ENCODE data around the gene TULP4. TPM values are rescaled to one million over a fixed set of nuclear protein-coding genes. Genes with fewer than 3 reads are reported as not detected.
"Not testable (repeated sequence)": the region's sequence is repeated elsewhere in the genome, so short reads cannot be mapped to it uniquely, and the experiment has no call there.

Gene TULP4
- total RNA-seq, 1 donor: 105 TPM

DNA sequence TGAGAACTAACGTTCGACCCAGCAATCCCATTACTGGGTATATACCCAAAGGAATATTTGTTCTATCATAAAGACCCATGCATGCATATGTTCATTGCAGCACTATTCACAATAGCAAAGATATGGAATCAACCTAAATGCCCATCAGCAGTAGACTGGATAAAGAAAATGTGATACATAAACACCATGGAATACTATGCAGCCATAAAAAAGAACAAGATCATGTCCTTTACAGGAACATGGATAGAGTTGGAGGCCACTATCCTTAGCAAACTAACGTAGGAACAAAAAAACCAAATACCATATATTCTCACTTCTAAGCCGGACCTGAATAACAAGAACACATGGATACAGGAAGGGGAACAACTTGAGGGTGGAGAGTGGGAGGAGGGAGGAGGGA is 165.5 kb downstream of the TULP4 start:
- not testable (repeated sequence) for H3K27me3 ChIP-seq (ENCODE audit: insufficient read depth, low read length); H3K4me1 ChIP-seq (ENCODE audit: insufficient read depth, low read length); H3K9me3 ChIP-seq (ENCODE audit: low read depth, low read length); H3K4me3 ChIP-seq (ENCODE audit: low read length)

DNA sequence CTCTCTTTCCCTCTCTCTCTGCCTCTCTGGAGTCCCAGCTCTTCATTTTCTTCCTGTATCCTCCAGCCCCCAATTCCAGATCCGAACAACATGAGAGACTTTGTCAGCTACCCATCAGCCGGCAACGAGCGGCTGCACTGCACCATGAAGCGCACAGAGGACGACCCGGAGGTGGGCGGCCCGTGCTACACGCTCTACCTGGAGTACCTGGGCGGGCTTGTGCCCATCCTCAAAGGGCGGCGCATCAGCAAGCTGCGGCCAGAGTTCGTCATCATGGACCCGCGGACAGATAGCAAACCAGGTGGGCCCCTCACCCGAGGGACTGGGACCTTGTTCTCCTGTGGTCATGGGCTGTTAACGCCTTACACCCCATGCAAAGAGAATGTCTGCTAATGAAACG is 168.7 kb downstream of the TULP4 start:
- no peaks in the 10 kb centered on the region for H3K4me1 ChIP-seq (ENCODE audit: insufficient read depth, low read length)

DNA sequence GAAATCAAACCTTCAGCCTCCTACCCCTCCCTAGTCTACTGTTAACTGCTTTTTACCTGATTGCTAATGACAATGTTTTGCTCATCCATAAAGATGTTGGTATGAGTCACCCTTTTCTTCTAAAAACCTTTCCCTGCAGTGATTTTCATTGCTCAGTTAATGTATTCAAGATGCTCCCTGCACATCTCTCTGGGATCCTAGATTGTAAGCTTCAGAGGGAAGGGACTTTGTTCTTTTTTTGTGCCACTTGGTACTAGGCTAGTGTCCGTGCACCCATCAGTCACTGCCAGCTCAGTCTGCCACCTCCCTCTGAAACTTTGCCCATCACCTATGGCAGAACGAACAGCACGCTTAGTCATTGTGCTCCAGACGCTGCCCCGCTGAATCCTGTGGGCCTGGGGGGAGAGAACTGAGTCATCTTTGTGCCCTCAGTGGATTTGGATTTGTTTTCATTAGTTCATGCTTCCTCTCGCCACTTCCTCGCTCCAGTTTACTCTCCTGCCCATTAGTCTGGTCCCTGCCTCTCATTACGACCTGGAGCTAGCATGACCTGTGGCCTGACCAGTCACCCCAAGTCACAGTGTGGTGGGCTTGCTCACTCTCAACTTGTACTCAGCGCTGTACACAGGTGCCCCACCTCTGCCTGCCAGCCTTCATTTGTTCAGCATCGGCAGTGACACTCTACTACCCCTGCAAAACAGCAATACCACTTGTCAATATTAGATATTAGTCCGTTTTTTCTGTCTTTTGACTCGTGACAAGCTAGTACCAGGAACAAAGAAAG is 169.6 kb downstream of the TULP4 start:
- H3K27me3 ChIP-seq (ENCODE audit: insufficient read depth, low read length): no peaks in the 10 kb centered on the region
- no peak overlapping the region for H3K4me3 ChIP-seq (ENCODE audit: low read length)
- H3K4me1 ChIP-seq (ENCODE audit: insufficient read depth, low read length): no peaks in the 10 kb centered on the region
- no peaks in the 10 kb centered on the region for H3K9me3 ChIP-seq (ENCODE audit: low read depth, low read length)

More for the DNA sequence above, 168.7 kb downstream of the TULP4 start:
- H3K9me3 ChIP-seq (ENCODE audit: low read depth, low read length): no peaks in the 10 kb centered on the region
- no peaks in the 10 kb centered on the region for H3K27me3 ChIP-seq (ENCODE audit: insufficient read depth, low read length)
- no peak overlapping the region for H3K4me3 ChIP-seq (ENCODE audit: low read length)

DNA sequence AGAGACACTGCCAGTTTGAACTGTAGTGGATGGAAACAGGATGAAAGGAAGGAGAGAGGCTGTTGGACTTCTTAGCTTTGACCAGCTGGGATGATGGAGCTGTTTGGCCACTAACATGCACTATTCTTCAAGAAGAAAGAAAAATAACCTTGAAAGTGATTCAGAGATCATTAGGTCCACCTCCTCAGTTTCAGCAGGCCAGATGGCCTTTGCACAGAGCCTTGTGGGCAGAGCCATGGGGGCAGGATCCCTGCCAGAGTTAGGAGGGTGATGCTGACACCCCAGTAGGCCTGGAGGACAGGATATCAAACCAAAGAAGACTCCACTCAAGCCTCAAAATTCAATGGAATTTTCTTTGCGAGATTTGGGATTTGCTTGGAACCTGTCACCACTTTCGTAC is 173.2 kb downstream of the TULP4 start:
- no peaks in the 10 kb centered on the region for H3K27me3 ChIP-seq (ENCODE audit: insufficient read depth, low read length)
- H3K9me3 ChIP-seq (ENCODE audit: low read depth, low read length): no peaks in the 10 kb centered on the region
- H3K4me1 ChIP-seq (ENCODE audit: insufficient read depth, low read length): no peaks in the 10 kb centered on the region
- H3K4me3 ChIP-seq (ENCODE audit: low read length): no peak overlapping the region

DNA sequence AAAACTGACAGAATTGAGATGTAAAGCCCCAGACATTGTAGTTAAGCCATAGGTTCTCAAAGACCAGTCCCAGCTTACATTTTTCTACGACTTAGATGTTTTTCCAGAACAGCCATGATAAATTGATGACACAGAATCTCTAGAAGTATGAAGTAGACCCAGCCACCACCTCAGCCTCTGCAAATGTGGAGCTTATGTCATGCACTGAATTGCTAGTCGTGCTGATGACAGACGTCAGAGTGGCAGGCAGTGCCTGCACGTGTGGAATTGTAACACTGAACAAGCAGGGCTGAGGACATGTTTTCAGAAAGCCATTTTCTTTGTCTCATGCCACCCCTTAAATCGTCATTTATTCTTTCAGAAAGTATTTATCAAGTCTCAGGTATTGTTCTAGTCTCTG is 175.2 kb downstream of the TULP4 start:
- H3K9me3 ChIP-seq (ENCODE audit: low read depth, low read length): no peaks in the 10 kb centered on the region
- H3K4me3 ChIP-seq (ENCODE audit: low read length): no peak overlapping the region
- no peaks in the 10 kb centered on the region for H3K4me1 ChIP-seq (ENCODE audit: insufficient read depth, low read length)
- H3K27me3 ChIP-seq (ENCODE audit: insufficient read depth, low read length): no peaks in the 10 kb centered on the region

DNA sequence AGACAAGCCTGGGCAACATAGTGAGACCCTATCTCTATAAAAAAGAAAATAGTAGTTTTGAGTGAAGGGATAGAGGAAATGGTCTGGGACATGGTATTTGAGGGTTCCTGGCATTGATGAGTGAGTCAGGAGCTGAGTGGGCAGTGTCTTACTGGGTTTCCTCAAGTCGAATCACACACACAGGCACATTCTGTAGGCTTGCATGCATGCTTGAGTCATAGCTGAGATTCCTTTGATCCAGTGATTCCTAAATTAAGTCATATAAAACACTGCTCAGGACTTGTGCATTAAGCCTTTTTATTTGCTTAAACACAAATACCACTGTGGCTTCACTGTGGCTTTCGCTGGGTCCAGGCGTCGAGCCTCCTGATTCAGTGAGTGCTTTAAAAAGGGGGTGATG is 175.8 kb downstream of the TULP4 start:
- Histone ChIP-seq H3K9me3 (ENCODE audit: low read depth, low read length) (no peaks in the 10 kb centered on the region), H3K27me3 (ENCODE audit: insufficient read depth, low read length) (no peaks in the 10 kb centered on the region), H3K4me1 (ENCODE audit: insufficient read depth, low read length) (no peaks in the 10 kb centered on the region), H3K4me3 (ENCODE audit: low read length) (no peak overlapping the region)

DNA sequence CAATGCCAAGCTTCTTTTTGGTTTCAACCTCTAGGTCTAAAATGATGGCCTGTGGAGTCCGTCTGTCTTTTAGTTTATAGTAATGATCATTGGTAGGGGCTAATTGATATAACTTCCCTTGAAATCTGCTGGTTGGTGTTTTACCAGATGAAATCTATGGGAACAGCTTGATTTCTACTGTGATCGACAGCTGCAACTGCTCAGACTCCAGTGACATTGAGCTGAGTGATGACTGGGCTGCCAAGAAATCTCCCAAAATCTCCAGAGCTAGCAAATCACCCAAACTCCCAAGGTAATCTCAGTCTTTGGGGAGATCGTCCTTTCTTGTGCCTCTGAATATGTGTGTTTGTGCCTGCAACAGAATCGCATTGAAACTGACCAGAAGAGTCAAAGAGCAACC is 177.2 kb downstream of the TULP4 start:
- H3K9me3 ChIP-seq (ENCODE audit: low read depth, low read length): no peaks in the 10 kb centered on the region
- no peaks in the 10 kb centered on the region for H3K27me3 ChIP-seq (ENCODE audit: insufficient read depth, low read length)

DNA sequence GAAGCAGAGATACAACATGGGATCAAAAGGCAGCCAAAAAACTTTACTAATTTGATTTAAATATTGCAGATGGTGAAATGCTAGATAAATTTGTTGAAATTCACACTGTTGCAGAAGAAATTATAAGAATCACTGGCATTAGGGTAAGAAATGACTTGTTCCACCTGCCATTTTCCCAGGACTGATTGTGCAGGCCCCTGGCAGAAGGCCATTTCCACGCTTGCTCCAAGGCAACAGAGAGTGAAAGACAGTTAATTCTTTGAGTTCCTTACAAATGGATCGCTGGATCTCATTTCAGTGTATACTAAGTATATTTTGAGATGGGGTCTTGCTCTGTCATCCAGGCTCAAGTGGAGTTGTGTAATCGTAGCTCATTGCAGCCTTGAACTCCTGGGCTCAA is 180.6 kb downstream of the TULP4 start:
- no peaks in the 10 kb centered on the region for H3K4me1 ChIP-seq (ENCODE audit: insufficient read depth, low read length)
- H3K4me3 ChIP-seq (ENCODE audit: low read length): no peak overlapping the region
- H3K27me3 ChIP-seq (ENCODE audit: insufficient read depth, low read length): no peaks in the 10 kb centered on the region
- no peaks in the 10 kb centered on the region for H3K9me3 ChIP-seq (ENCODE audit: low read depth, low read length)

More for the DNA sequence above, 177.2 kb downstream of the TULP4 start:
- no peaks in the 10 kb centered on the region for H3K4me1 ChIP-seq (ENCODE audit: insufficient read depth, low read length)
- H3K4me3 ChIP-seq (ENCODE audit: low read length): no peak overlapping the region

DNA sequence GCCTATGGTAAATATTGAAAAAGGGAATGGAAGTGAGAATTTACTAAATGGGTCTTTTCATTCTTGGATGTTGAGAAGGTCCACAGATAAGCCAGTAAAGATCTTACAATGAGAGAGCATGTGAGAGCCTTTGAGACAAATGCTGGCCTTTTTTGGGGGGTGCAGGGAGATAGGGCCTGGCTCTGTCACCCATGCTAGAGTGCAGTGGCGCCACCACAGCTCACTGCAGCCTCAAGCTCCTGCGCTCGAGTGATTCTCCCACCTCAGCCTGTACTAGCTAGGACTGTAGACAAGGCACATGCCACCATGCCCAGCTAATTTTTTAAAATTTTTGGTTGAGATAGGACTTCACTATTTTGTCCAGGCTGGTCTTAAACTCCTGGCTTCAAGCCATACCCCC is 184.4 kb downstream of the TULP4 start:
- no peaks in the 10 kb centered on the region for H3K9me3 ChIP-seq (ENCODE audit: low read depth, low read length)
- H3K27me3 ChIP-seq (ENCODE audit: insufficient read depth, low read length): no peaks in the 10 kb centered on the region
- no peak overlapping the region for H3K4me3 ChIP-seq (ENCODE audit: low read length)
- H3K4me1 ChIP-seq (ENCODE audit: insufficient read depth, low read length): no peaks in the 10 kb centered on the region

DNA sequence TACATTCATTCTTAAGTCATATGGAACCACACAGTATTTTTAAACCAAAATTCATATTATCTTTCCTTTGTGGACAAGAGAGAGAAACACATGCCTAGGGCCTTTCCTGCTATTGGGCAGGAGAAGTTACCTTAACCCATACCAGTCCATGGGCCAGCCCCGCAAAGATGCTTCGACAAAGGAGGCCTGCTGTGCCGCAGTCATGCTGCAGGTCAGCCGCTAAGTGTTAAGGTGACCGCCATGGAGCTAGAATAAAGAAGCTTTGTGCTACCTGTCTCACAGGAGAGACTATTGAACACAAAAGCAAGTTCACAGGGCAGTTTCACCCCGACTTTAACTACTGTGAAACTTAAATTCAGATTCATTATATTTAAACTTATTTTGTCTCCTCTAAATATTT is 185.4 kb downstream of the TULP4 start:
- H3K4me1 ChIP-seq (ENCODE audit: insufficient read depth, low read length): no peaks in the 10 kb centered on the region
- H3K9me3 ChIP-seq (ENCODE audit: low read depth, low read length): no peaks in the 10 kb centered on the region
- no peak overlapping the region for H3K4me3 ChIP-seq (ENCODE audit: low read length)
- no peaks in the 10 kb centered on the region for H3K27me3 ChIP-seq (ENCODE audit: insufficient read depth, low read length)

DNA sequence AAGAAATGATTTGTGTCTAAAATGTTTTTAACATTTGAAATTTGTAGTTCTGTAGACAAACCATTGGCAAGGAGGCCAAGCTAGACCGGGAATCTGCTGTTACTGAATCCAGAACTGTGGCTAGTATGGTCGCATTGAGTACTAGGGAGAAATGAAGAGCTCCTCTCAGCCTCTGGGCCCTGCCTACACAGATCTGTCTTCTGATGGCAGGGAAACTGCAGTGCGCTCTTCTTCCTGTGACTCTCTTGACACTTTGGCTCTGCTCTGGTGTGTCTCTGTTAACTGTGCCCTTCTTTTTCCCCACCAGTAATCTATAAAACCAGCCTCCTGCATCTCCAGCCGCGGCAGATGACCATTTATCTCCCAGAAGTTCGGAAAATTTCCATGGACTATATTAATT is 186.1 kb downstream of the TULP4 start:
- H3K9me3 ChIP-seq (ENCODE audit: low read depth, low read length): no peaks in the 10 kb centered on the region
- no peaks in the 10 kb centered on the region for H3K27me3 ChIP-seq (ENCODE audit: insufficient read depth, low read length)
- no peaks in the 10 kb centered on the region for H3K4me1 ChIP-seq (ENCODE audit: insufficient read depth, low read length)
- no peak overlapping the region for H3K4me3 ChIP-seq (ENCODE audit: low read length)

DNA sequence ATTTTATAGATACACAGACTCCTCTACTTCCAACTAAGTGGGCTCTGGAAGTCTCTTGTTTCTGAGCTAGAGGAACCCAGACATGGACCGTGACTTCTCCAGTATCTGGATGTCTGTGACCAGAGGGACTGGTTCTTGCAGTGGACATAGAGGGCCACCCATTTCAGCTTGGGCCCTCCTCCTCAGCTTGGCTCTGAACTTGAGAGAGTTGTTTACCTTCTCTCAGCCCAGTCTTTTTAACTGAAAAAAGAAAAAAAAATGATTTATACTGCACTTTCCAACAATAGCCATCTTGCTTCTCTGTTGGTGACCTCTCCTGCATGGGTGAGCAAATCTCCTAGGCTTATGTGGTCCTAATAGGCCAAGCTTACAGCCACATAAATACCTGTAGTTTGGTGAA is 187.3 kb downstream of the TULP4 start:
- H3K27me3 ChIP-seq (ENCODE audit: insufficient read depth, low read length): no peaks in the 10 kb centered on the region
- H3K4me1 ChIP-seq (ENCODE audit: insufficient read depth, low read length): no peaks in the 10 kb centered on the region
- no peaks in the 10 kb centered on the region for H3K9me3 ChIP-seq (ENCODE audit: low read depth, low read length)
- H3K4me3 ChIP-seq (ENCODE audit: low read length): no peak overlapping the region

DNA sequence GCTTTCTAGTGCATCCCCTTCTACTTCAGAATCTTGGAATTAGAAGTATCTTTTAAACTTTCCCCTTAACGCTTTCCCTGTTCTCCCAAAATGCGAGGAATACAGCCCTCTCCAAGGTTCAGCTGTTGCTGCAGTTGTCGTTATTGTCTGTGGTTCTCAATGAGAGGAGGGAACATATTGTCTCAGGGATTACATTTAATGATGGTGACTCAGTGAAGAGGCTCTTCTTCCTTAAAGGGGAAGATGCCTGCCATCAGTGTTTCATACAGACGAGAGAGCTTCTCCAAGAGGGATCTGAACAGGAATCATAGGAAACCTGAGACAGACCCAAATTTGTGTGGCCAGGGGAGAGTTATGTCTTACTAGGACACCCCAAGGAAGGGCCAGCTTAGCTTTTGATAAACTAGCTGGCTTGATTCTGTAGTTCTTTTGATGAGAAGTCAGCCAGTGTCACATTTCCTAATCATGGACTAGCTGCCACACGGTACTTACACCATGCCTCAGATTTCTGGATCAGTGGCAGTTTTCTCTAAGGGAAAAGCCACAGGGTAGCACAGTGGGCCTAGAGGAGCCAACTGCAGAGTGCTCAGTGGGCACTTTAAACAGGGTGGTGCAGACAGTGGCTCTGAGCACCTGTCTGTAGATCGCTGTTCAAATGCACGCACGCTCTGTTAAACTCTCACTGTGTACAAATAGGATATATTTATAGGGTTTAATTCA is 187.9 kb downstream of the TULP4 start:
- Histone ChIP-seq H3K9me3 (ENCODE audit: low read depth, low read length) (no peaks in the 10 kb centered on the region), H3K4me1 (ENCODE audit: insufficient read depth, low read length) (no peaks in the 10 kb centered on the region), H3K4me3 (ENCODE audit: low read length) (no peak overlapping the region), H3K27me3 (ENCODE audit: insufficient read depth, low read length) (no peaks in the 10 kb centered on the region)

DNA sequence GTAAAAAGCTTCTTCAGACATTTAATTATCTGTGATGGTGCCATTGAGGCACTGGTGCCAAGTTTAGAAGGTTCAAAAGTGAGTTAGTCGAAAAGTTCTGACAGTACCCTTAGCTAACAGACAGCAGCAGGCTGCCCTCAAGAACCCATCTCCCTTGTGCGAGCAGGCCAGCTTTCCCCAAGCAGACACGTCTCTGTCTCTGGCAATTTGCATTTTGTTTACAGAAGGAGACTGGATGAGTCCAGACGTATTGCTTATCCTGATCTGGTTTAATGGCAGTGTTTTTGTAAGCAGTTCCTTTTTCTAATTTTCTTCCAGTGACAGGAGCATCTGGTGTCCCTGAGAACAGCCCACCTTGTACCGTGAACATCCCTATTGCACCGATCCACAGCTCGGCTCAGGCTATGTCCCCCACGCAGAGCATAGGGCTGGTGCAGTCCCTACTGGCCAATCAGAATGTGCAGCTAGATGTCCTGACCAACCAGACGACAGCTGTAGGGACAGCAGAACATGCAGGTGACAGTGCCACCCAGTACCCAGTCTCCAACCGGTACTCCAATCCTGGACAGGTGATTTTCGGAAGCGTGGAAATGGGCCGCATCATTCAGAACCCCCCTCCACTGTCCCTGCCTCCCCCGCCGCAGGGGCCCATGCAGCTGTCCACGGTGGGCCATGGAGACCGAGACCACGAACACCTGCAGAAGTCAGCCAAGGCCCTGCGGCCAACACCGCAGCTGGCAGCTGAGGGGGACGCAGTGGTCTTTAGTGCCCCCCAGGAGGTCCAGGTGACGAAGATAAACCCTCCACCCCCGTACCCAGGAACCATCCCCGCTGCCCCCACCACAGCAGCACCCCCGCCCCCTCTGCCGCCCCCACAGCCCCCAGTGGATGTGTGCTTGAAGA is 189.3 kb downstream of the TULP4 start:
- Histone ChIP-seq H3K9me3 (ENCODE audit: low read depth, low read length) (no peaks in the 10 kb centered on the region), H3K4me1 (ENCODE audit: insufficient read depth, low read length) (no peaks in the 10 kb centered on the region), H3K27me3 (ENCODE audit: insufficient read depth, low read length) (no peaks in the 10 kb centered on the region), H3K4me3 (ENCODE audit: low read length) (no peak overlapping the region)

DNA sequence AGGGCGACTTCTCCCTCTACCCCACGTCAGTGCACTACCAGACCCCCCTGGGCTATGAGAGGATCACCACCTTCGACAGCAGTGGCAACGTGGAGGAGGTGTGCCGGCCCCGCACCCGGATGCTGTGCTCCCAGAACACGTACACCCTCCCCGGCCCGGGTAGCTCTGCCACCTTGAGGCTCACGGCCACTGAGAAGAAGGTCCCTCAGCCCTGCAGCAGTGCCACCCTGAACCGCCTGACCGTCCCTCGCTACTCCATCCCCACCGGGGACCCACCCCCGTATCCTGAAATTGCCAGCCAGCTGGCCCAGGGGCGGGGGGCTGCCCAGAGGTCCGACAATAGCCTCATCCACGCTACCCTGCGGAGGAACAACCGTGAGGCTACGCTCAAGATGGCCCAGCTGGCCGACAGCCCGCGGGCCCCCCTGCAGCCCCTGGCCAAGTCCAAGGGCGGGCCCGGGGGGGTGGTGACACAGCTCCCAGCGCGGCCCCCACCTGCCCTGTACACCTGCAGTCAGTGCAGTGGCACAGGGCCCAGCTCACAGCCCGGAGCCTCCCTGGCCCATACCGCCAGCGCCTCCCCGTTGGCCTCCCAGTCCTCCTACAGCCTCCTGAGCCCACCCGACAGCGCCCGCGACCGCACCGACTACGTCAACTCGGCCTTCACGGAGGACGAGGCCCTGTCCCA is 190.1 kb downstream of the TULP4 start:
- Histone ChIP-seq H3K27me3 (ENCODE audit: insufficient read depth, low read length) (no peaks in the 10 kb centered on the region), H3K4me3 (ENCODE audit: low read length) (no peak overlapping the region), H3K4me1 (ENCODE audit: insufficient read depth, low read length) (no peaks in the 10 kb centered on the region), H3K9me3 (ENCODE audit: low read depth, low read length) (no peaks in the 10 kb centered on the region)
